B cell (primary cell): ENCODE data around the gene CA14. TPM values are rescaled to one million over a fixed set of nuclear protein-coding genes. Genes with fewer than 3 reads are reported as not detected.

Experiments used
- ATAC-seq: fragments of 200-7000 bp; cut with Tn5 transposase; one replicate; pipeline ENCODE4 v1.10.0; 2021; ENCODE audit warnings: low read depth, mild to moderate bottlenecking, moderate number of reproducible peaks, moderate library complexity
- CTCF ChIA-PET: fragments of 350-600 bp; sonication (Branson Sonifier 250); formaldehyde crosslinking; loops from one replicate; lab custom pipeline; 2021; ENCODE audit warnings: antibody characterized with exemption, inconsistent platforms; lab: Charles Lee
- POLR2A ChIA-PET: fragments of 350-600 bp; sonication (Branson Sonifier 250); formaldehyde crosslinking; loops from one replicate; lab custom pipeline; 2021; ENCODE audit warnings: antibody characterized with exemption; lab: Charles Lee
- DNase-seq: peaks from one replicate; pipeline ENCODE4 v3.0.0; 2013
- H2AFZ ChIP-seq: 2 replicates; pipeline ENCODE4 v1.6.1; 2012; ENCODE audit warnings: mild to moderate bottlenecking, low read depth, low read length; ENCODE audit not compliant: insufficient read depth, poor library complexity, severe bottlenecking
- H3K27ac ChIP-seq, 2 donors: 1 replicate in 1 of 2; 2 replicates in 1 of 2; pipeline ENCODE4 v1.5.1; 2012 to 2013; ENCODE audit warnings: low read length in 2 of 2, mild to moderate bottlenecking in 2 of 2, moderate library complexity in 1 of 2
- H3K27me3 ChIP-seq, 4 experiments: fragments of 200-600 bp in 1 of 4; sonication (generic) in 1 of 4; replicated peaks in 1 of 4; 1 replicate in 2 of 4; 2 replicates in 2 of 4; pipeline versions ENCODE4 v1.6.1 to v1.7.0; 2013 to 2016; ENCODE audit warnings: low read length in 3 of 4, mild to moderate bottlenecking in 2 of 4, mixed read lengths in 1 of 4, moderate library complexity in 1 of 4; ENCODE audit not compliant: insufficient read depth in 4 of 4, control insufficient read depth in 3 of 4; ENCODE audit errors: control extremely low read depth in 1 of 4
- H3K36me3 ChIP-seq, 2 experiments: replicated peaks in 1 of 2; 1 replicate in 1 of 2; 2 replicates in 1 of 2; pipeline versions ENCODE4 v1.6.1 to v1.7.1; 2013; ENCODE audit warnings: low read length in 1 of 2; ENCODE audit not compliant: insufficient read depth in 2 of 2, control insufficient read depth in 1 of 2; ENCODE audit errors: control extremely low read depth in 1 of 2, extremely low read depth in 1 of 2
- H3K4me1 ChIP-seq, 2 donors: fragments of 200-600 bp in 1 of 2; sonication (generic) in 1 of 2; 1 replicate in 1 of 2; 2 replicates in 1 of 2; pipeline versions ENCODE4 v1.5.1 to v1.6.1; 2013 to 2017; ENCODE audit warnings: low read length in 2 of 2; ENCODE audit not compliant: control insufficient read depth in 2 of 2, insufficient read depth in 2 of 2
- H3K4me2 ChIP-seq: replicated peaks from 2 replicates; pipeline ENCODE3; 2012; ENCODE audit warnings: mild to moderate bottlenecking, low read depth, low read length; ENCODE audit not compliant: poor library complexity, severe bottlenecking
- H3K4me3 ChIP-seq, 5 experiments: fragments of 200-600 bp in 1 of 5; sonication (generic) in 1 of 5; 1 replicate in 3 of 5; 2 replicates in 2 of 5; pipeline versions ENCODE4 v1.5.1 to v1.7.0; 2011 to 2016; ENCODE audit warnings: low read length in 4 of 5, mild to moderate bottlenecking in 4 of 5, low read depth in 2 of 5, control low read depth in 1 of 5, moderate library complexity in 1 of 5; ENCODE audit not compliant: insufficient read depth in 1 of 5; ENCODE audit errors: control extremely low read depth in 1 of 5, extremely low read depth in 1 of 5
- H3K79me2 ChIP-seq: fragments of 200-600 bp; sonication (generic); one replicate; pipeline ENCODE4 v1.6.0; 2016; ENCODE audit warnings: low read length; ENCODE audit not compliant: control insufficient read depth, insufficient read depth
- H3K9ac ChIP-seq: fragments of 200-600 bp; sonication (generic); 2 replicates; pipeline ENCODE4 v1.6.1; 2017; ENCODE audit warnings: mild to moderate bottlenecking, low read length, moderate library complexity
- H3K9me3 ChIP-seq, 3 donors: one replicate each; pipeline versions ENCODE4 v1.6.1 to v1.7.1; 2013; ENCODE audit warnings: low read length in 2 of 3; ENCODE audit not compliant: control insufficient read depth in 2 of 3, insufficient read depth in 1 of 3; ENCODE audit errors: control extremely low read depth in 1 of 3
- H4K20me1 ChIP-seq: 2 replicates; pipeline ENCODE4 v1.6.0; 2012; ENCODE audit warnings: mild to moderate bottlenecking, low read length; ENCODE audit not compliant: insufficient read depth, control insufficient read depth, poor library complexity, severe bottlenecking
- H3K27ac Mint-ChIP-seq: one replicate; pipeline ENCODE4 v1.8.0; 2021; ENCODE audit warnings: mixed read lengths
- H3K27me3 Mint-ChIP-seq: one replicate; pipeline ENCODE4 v1.8.0; 2021; ENCODE audit warnings: mixed read lengths
- H3K4me1 Mint-ChIP-seq: one replicate; pipeline ENCODE4 v1.8.0; 2021; ENCODE audit warnings: mixed read lengths
- H3K4me3 Mint-ChIP-seq: one replicate; pipeline ENCODE4 v1.8.0; 2021; ENCODE audit warnings: mixed read lengths
- H3K9me3 Mint-ChIP-seq: one replicate; pipeline ENCODE4 v1.8.0; 2022; ENCODE audit warnings: mixed read lengths; ENCODE audit not compliant: insufficient read depth
- CTCF ChIP-seq: fragments of 200-600 bp; IDR thresholded peaks from one replicate; pipeline ENCODE4 v1.8.0; 2022; ENCODE audit warnings: antibody characterized with exemption, mild to moderate bottlenecking
- EZH2 ChIP-seq: IDR thresholded peaks from 2 replicates; pipeline ENCODE4 v1.6.1; 2012; ENCODE audit warnings: borderline replicate concordance, low read depth, mild to moderate bottlenecking, moderate library complexity, low read length; ENCODE audit not compliant: insufficient read depth, poor library complexity, severe bottlenecking
- WGBS: methylation state at CpG from one replicate; pipeline ENCODE4 v1.1.5; 2013; ENCODE audit warnings: missing lambda C conversion rate; ENCODE audit not compliant: insufficient coverage; 5-methylcytosine and 5-hydroxymethylcytosine counted together
- intact Hi-C: fragments of 100-400 bp; cut with micrococcal nuclease; formaldehyde crosslinking; loops from one replicate; pipeline ENCODE4 v1.10.0; 2022
- polyA plus RNA-seq: library from polyadenylated mRNA; depleted of rRNA; stranded (reverse); fragments of >200 nt; gene quantifications from 2 replicates; pipeline ENCODE4 v1.2.3, GENCODE V29; 2012
- total RNA-seq, 2 donors: library from RNA; stranded (reverse); fragments of 120-200 nt in 1 of 2; gene quantifications; 1 replicate in 1 of 2; 2 replicates in 1 of 2; pipeline versions ENCODE4 v1.2.3 to v1.2.4, GENCODE V29; 2013 to 2022

Gene CA14
- total and polyA plus RNA-seq, 2 donors (not counting 1 experiment from before 2014, with no cell fraction given), result not detected

GRCh38 chr1:150268340-150268704 lies 10.7 kb downstream of the CA14 start:
- Mint-ChIP-seq H3K27me3 (peaks cover 6% of the 10 kb centered on the region), H3K27ac (peak overlapping the region; percentile 98), H3K4me3 (peak overlapping the region; percentile 97), H3K4me1 (peaks cover 30% of the 10 kb centered on the region), H3K9me3 (no peaks in the 10 kb centered on the region)
- peak overlapping the region; percentile 93 for H3K4me2 ChIP-seq
- H3K36me3 ChIP-seq, result peaks cover 0 to 28% of the 10 kb centered on the region in 2 experiments
- ChIA-PET POLR2A (interaction anchor here (1.0 to 1.2 kb wide), 4 partner anchors 14 to 382 kb away, joined by 4 to 7 read pairs (median 6); partner anchors contain the start of genes ANP32E, CIART and RPRD2), CTCF (interaction anchor here (1.0 to 4.3 kb wide), 3 partner anchors 10 to 13 kb away, joined by 4 to 22 read pairs (median 21); no protein-coding TSS in a partner anchor)
- DNase-seq, result no peak
- peaks cover 8% of the 10 kb centered on the region for H4K20me1 ChIP-seq
- WGBS, result 0% methylated on average over 11 of the region's 21 CpGs
- peak overlapping the region; percentile 98 for H3K9ac ChIP-seq
- TF ChIP-seq CTCF (no peak), EZH2 (no peak)
- peak overlapping the region; percentile 90 for H2AFZ ChIP-seq
- peaks cover 19 to 27% of the 10 kb centered on the region in 2 donors for H3K4me1 ChIP-seq
- no peaks in the 10 kb centered on the region for H3K27me3 ChIP-seq
- no peaks in the 10 kb centered on the region for H3K9me3 ChIP-seq
- intact Hi-C loops, result loop anchor here (1.0 kb wide), 1 partner anchor 12 kb away; no protein-coding TSS in a partner anchor
- H3K27ac ChIP-seq, result peak overlapping the region; percentile 94 to 95
- peaks cover 31% of the 10 kb centered on the region for H3K79me2 ChIP-seq
- peak; percentile 3 for ATAC-seq
- H3K4me3 ChIP-seq, result peak overlapping the region; percentile 62 to 98 (median 95)

GRCh38 chr1:150268705-150269403 lies 11.3 kb downstream of the CA14 start, which contains the start of gene APH1A:
Gene APH1A (minus strand): TSS chr1:150269016. CDS start chr1:150268810, 206 bp downstream.
- ATAC-seq (peak; percentile 98), DNase-seq (peak; percentile 96)
- Mint-ChIP-seq H3K27me3 (peaks cover 6% of the 10 kb centered on the region), H3K4me3 (peak within 1 kb of the TSS; percentile 97), H3K27ac (peak within 1 kb of the TSS; percentile 98), H3K4me1 (peaks cover 30% of the 10 kb centered on the region), H3K9me3 (no peaks in the 10 kb centered on the region)
- intact Hi-C loops, result loop anchor here (1.0 kb wide), 5 partner anchors 12 to 95 kb away; partner anchors contain the start of genes ANP32E, MRPS21 and RPRD2
- peaks cover 31% of the 10 kb centered on the region for H3K79me2 ChIP-seq
- 1% methylated on average over 44 of the region's 49 CpGs for WGBS
- peaks cover 0 to 28% of the 10 kb centered on the region in 2 experiments for H3K36me3 ChIP-seq
- H3K27me3 ChIP-seq, result no peaks in the 10 kb centered on the region
- ChIA-PET POLR2A (interaction anchor here (0.6 to 1.2 kb wide), 5 partner anchors 13 to 382 kb away, joined by 3 to 7 read pairs (median 6); partner anchors contain the start of genes ANP32E, CIART and RPRD2), CTCF (interaction anchor here (1.0 to 4.3 kb wide), 3 partner anchors 9 to 13 kb away, joined by 4 to 22 read pairs (median 21); no protein-coding TSS in a partner anchor)
- peak within 1 kb of the TSS; percentile 98 for H3K9ac ChIP-seq
- peak within 1 kb of the TSS; percentile 93 for H3K4me2 ChIP-seq
- TF ChIP-seq CTCF (no peak), EZH2 (no peak)
- H3K9me3 ChIP-seq, result no peaks in the 10 kb centered on the region
- peak within 1 kb of the TSS; percentile 62 to 98 (median 95) for H3K4me3 ChIP-seq
- peak within 1 kb of the TSS; percentile 94 to 95 for H3K27ac ChIP-seq
- peak within 1 kb of the TSS; percentile 90 for H2AFZ ChIP-seq
- H3K4me1 ChIP-seq, result peaks cover 19 to 27% of the 10 kb centered on the region in 2 donors
- peaks cover 8% of the 10 kb centered on the region for H4K20me1 ChIP-seq
